ENCODE results near the gene ANKS6. TPM values are rescaled to one million over a fixed set of nuclear protein-coding genes. Genes with fewer than 3 reads are reported as not detected.

The ANKS6 gene
- total and polyA plus RNA-seq, 4 donors, result 1.9 to 6.3 (median 2.9) TPM

DNA sequence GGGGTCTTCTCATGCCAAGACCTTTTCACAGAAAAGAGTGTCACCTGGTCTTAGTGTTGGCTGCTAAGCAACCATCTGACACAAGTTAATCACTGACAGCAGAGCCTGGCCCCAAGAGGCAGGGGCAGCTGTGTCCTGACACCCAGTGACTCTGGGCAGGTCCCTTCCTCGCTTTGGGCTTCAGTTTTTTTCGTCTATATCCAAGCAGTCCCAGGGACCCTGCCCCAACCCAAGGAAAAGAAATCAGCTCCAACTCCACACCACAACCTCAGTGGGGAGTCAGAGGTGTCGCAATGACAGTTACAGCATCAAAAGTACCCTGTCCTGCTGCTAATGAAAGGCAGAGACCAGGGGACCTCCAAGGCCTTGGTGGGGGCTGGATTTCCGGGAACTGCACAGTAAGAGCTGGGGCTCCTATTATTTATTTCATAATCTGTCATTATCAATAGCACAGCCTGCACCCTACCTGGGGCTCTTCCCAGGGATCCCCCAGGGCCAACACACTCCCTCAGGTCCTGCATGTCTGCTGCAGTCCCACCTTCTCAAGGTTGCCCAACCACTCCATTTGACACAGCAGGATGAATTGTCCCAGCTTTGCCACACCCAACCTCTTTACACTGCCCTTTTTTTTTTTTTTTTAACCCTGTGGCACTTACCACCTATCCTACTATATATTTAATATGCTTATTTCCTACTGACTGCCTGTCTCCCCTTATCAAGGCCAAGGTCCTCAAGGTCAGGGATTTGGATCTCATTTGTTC is 9.4 kb downstream of the ANKS6 start:
- Histone ChIP-seq H3K9me3 (ENCODE audit: control insufficient read depth in 4 of 4, low read length in 3 of 4) (no peaks in the 10 kb centered on the region), H3K4me3 (ENCODE audit: low read depth in 1 of 3, low read length in 3 of 3) (no peak overlapping the region), H3K27ac (ENCODE audit: low read depth in 1 of 2, low read length in 2 of 2) (no peak overlapping the region), H3K9ac (ENCODE audit: low read depth in 1 of 2, low read length in 2 of 2) (no peak overlapping the region), H3K4me1 (ENCODE audit: control insufficient read depth in 4 of 4, insufficient read depth in 4 of 4, low read length in 3 of 4) (no peaks in the 10 kb centered on the region), H3K27me3 (ENCODE audit: control insufficient read depth in 4 of 4, insufficient read depth in 4 of 4, low read length in 3 of 4) (no peaks in the 10 kb centered on the region), H3K36me3 (ENCODE audit: control insufficient read depth in 4 of 4, insufficient read depth in 3 of 4, low read depth in 1 of 4, low read length in 3 of 4) (peaks cover 0 to 2% (median 0%) of the 10 kb centered on the region in 4 donors)
- TF ChIP-seq EGR1 (IDR thresholded peaks at IDR 0.05; ENCODE audit: low read depth in 2 of 2) (no peak), FOXA2 (IDR thresholded peaks at IDR 0.05) (no peak), JUND (IDR thresholded peaks at IDR 0.05) (no peak), HNF4G (IDR thresholded peaks at IDR 0.05) (no peak), RXRA (IDR thresholded peaks at IDR 0.05) (no peak), FOXA1 (IDR thresholded peaks at IDR 0.05) (no peak), HNF4A (conservative IDR thresholded peaks at IDR 0.05) (no peak), TAF1 (conservative IDR thresholded peaks at IDR 0.05) (no peak), ATF3 (IDR thresholded peaks at IDR 0.05) (no peak), YY1 (IDR thresholded peaks at IDR 0.05) (no peak), SP1 (IDR thresholded peaks at IDR 0.05) (no peak), MAX (IDR thresholded peaks at IDR 0.05) (no peak), NR2F2 (IDR thresholded peaks at IDR 0.05) (no peak), REST (IDR thresholded peaks at IDR 0.05) (no peak), GABPA (IDR thresholded peaks at IDR 0.05 in 1 of 2, conservative IDR thresholded peaks at IDR 0.05 in 1 of 2) (no peak)
- TF ChIP-seq, protein P1, sequence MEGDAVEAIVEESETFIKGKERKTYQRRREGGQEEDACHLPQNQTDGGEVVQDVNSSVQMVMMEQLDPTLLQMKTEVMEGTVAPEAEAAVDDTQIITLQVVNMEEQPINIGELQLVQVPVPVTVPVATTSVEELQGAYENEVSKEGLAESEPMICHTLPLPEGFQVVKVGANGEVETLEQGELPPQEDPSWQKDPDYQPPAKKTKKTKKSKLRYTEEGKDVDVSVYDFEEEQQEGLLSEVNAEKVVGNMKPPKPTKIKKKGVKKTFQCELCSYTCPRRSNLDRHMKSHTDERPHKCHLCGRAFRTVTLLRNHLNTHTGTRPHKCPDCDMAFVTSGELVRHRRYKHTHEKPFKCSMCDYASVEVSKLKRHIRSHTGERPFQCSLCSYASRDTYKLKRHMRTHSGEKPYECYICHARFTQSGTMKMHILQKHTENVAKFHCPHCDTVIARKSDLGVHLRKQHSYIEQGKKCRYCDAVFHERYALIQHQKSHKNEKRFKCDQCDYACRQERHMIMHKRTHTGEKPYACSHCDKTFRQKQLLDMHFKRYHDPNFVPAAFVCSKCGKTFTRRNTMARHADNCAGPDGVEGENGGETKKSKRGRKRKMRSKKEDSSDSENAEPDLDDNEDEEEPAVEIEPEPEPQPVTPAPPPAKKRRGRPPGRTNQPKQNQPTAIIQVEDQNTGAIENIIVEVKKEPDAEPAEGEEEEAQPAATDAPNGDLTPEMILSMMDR (IDR thresholded peaks at IDR 0.05; ENCODE audit: low read depth, low read length, missing input control), result no peak
- DNase-seq (ENCODE audit: low spot score), result no peak
- 92% methylated on average over 4 of the region's 4 CpGs for WGBS
